Heart left ventricle (tissue), 16 donors: ENCODE measurements around the gene RAB36. TPM values are rescaled to one million over a fixed set of nuclear protein-coding genes. Genes with fewer than 3 reads are reported as not detected.

Experiments used
- ATAC-seq, 4 donors: fragments of 200-7000 bp; cut with Tn5 transposase; one replicate each; pipeline ENCODE4 v1.9.1; 2020 to 2022; ENCODE audit warnings: moderate library complexity in 4 of 4, mild to moderate bottlenecking in 3 of 4, moderate number of reproducible peaks in 1 of 4
- DNase-seq, 5 donors: peaks; one replicate each; pipeline ENCODE4 v3.0.0-alpha.2; 2020
- H3K27ac ChIP-seq, 12 donors: fragments of 200-600 bp; sonication (generic) in 4 of 12; one replicate each; pipeline versions ENCODE4 v1.5.0 to v1.8.0; 2016 to 2022; ENCODE audit warnings: mild to moderate bottlenecking in 2 of 12
- H3K27me3 ChIP-seq, 9 donors: fragments of 200-600 bp; sonication (generic) in 2 of 9; one replicate each; pipeline versions ENCODE4 v1.5.1 to v1.8.0; 2016 to 2022; ENCODE audit warnings: mild to moderate bottlenecking in 3 of 9
- H3K36me3 ChIP-seq, 9 donors: fragments of 200-600 bp; sonication (generic) in 2 of 9; one replicate each; pipeline versions ENCODE4 v1.5.0 to v1.8.0; 2018 to 2022; ENCODE audit warnings: mild to moderate bottlenecking in 2 of 9
- H3K4me1 ChIP-seq, 12 donors: fragments of 200-600 bp; sonication (generic) in 4 of 12; one replicate each; pipeline versions ENCODE4 v1.5.0 to v1.8.0; 2016 to 2022; ENCODE audit warnings: mild to moderate bottlenecking in 3 of 12
- H3K4me3 ChIP-seq, 12 donors: fragments of 200-600 bp; sonication (generic) in 4 of 12; one replicate each; pipeline versions ENCODE4 v1.5.0 to v1.8.0; 2017 to 2022; ENCODE audit warnings: mild to moderate bottlenecking in 9 of 12, moderate library complexity in 4 of 12
- H3K9me3 ChIP-seq, 12 donors: fragments of 200-600 bp; sonication (generic) in 4 of 12; one replicate each; pipeline versions ENCODE4 v1.5.0 to v1.8.0; 2016 to 2022; ENCODE audit warnings: mild to moderate bottlenecking in 1 of 12
- POLR2A ChIP-seq, 2 donors: fragments of 450-650 bp; IDR thresholded peaks; one replicate each; pipeline ENCODE4 v1.6.1; 2017; ENCODE audit warnings: antibody characterized with exemption in 2 of 2, mild to moderate bottlenecking in 2 of 2, moderate library complexity in 2 of 2
- WGBS, 4 donors: extraction: QIAGEN DNeasy Blood & Tissue Kit in 2 of 4; methylation state at CpG; one replicate each; pipeline versions ENCODE4 v1.1.5 to v1.1.7; 2013 to 2018; 5-methylcytosine and 5-hydroxymethylcytosine counted together
- intact Hi-C, 10 donors: fragments of 100-400 bp; cut with DNase I; formaldehyde crosslinking; loops; one replicate each; pipeline versions ENCODE4 v1.11.1 to v1.14.2; 2022
- polyA plus RNA-seq, 2 donors: library from polyadenylated mRNA; stranded (reverse); fragments of 200-250 nt; gene quantifications; one replicate each; pipeline ENCODE4 v1.2.3, GENCODE V29; 2013
- total RNA-seq, 9 donors: library from RNA; depleted of rRNA in 2 of 9; stranded (reverse); fragments of >200 nt in 2 of 9; fragmentation: NEBNext Ultra II Directional in 3 of 9; extraction: Animal tissue kit (Norgen Biotek cat#: 25700) in 3 of 9; gene quantifications; one replicate each; pipeline versions ENCODE4 v1.1.0 to v1.2.4, GENCODE V29; 2016 to 2023
- TF ChIP-seq, protein P1 (sequence below), 12 donors: fragments of 200-600 bp; sonication (generic) in 4 of 12; IDR thresholded peaks; one replicate each; pipeline versions ENCODE4 v1.5.0 to v1.8.0; 2018 to 2022; ENCODE audit warnings: antibody characterized with exemption in 12 of 12, mild to moderate bottlenecking in 5 of 12
- donor health status: ischemic (EF 13 %, LVEDD 7.1; RV severe dilation, severe dysfunction).
- donor health status: healthy with polysubstance abuse.
- donor health status: DM: no; HTN: yes; CAD: no.
- donor health status: DM: no; HTN: no; CAD: no.
- donor health status: ischemic (EF 25% LVEDD 6.9; RV normal size, moderate dysfunction).
- donor health status: ischemic (EF 25% LVEDD 5.7; RV mildly dilated, moderate dysfunction).
- donor health status: healthy.
- donor health status: DM: yes; HTN: yes; CAD: no.
- donor health status: ischemic (EF 35%, LVEDD 5.7; RV mildly dilated, moderate dysfunction).
- donor health status: nonischemic (EF 11% LVEDD 7.7; RV severe dilation, severe dysfunction).
- donor health status: DM: yes; HTN: yes; CAD: no.
- donor health status: PGD.
- donor health status: ischemic (EF 29% LVEDD 5.4; RV normal size, mild dysfunction).
- donor health status: nonischemic (EF 23%, LVEDD 6.1; RV moderate dilation, normal function).

RAB36 gene
- total and polyA plus RNA-seq, 11 donors: 0.11 to 3.2 (median 0.54) TPM

DNA sequence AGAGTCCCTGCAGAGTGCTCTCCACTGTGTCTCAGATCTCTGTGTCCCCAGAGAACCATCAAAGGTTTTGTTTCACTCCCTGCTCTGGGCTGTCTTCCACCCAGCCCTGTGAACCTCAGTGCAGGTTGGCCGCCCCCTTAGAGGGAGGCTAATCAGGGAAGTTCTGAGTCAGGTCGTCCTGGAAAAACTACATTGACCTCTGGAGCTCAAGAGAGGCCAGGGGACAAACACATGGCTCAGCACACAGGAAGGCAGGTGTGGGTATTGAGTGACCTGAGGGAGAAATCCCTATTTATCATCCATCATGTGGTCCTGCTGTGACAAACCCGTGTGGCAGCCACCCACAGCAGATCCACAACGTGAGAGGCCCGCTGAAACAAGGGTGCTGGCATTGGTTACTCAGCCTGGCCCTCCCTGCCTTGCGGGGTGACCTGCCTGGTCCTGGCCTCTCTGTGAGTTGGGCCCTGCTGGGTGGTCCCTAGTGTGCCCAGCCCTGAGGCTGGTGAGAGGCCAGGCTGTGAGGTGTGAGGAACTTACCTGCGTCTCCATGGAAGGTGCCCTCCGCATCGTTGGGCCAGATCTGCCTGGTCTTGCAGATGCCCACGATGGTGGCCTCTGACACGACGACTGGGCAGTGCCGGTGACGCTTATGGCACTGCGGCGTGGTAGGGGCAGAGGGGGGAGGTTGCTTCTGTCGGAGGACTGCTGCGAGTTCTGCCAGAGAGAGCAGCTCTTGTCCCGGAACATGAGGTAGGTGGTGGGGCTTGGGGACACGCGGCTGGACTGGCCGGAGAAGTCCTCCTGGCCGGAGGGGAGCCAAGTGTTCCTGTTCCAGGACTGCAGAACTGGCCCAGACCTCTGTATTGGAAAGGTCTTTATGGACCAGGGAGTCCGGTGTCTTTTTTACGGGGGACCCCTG, 34.4 kb downstream of the RAB36 start:
- ATAC-seq (peak; percentile 12 to 43 (median 25)), DNase-seq (peak in 3 of 5 donors; percentile 43 to 59 (median 53))
- no peak for TF ChIP-seq POLR2A (IDR thresholded peaks at IDR 0.05)
- TF ChIP-seq, protein P1, sequence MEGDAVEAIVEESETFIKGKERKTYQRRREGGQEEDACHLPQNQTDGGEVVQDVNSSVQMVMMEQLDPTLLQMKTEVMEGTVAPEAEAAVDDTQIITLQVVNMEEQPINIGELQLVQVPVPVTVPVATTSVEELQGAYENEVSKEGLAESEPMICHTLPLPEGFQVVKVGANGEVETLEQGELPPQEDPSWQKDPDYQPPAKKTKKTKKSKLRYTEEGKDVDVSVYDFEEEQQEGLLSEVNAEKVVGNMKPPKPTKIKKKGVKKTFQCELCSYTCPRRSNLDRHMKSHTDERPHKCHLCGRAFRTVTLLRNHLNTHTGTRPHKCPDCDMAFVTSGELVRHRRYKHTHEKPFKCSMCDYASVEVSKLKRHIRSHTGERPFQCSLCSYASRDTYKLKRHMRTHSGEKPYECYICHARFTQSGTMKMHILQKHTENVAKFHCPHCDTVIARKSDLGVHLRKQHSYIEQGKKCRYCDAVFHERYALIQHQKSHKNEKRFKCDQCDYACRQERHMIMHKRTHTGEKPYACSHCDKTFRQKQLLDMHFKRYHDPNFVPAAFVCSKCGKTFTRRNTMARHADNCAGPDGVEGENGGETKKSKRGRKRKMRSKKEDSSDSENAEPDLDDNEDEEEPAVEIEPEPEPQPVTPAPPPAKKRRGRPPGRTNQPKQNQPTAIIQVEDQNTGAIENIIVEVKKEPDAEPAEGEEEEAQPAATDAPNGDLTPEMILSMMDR (IDR thresholded peaks at IDR 0.05): no peak
- intact Hi-C loops: loop anchor here in 9 of 10 donors (1.0 to 10.0 kb wide), 11 partner anchors 38 to 208 kb away; no protein-coding TSS in a partner anchor
- WGBS, 4 donors: 39 to 53% (median 45%) methylated on average over 17 to 25 of the region's 25 CpGs
- Histone ChIP-seq H3K27me3 (no peaks in the 10 kb centered on the region), H3K4me3 (peak overlapping the region; percentile 26 to 90 (median 71)), H3K9me3 (peaks cover 0 to 14% (median 0%) of the 10 kb centered on the region in 12 donors), H3K4me1 (peaks cover 11 to 55% (median 47%) of the 10 kb centered on the region in 12 donors), H3K36me3 (no peaks in the 10 kb centered on the region), H3K27ac (peak overlapping the region in 11 of 12 donors; percentile 16 to 85 (median 64))

DNA sequence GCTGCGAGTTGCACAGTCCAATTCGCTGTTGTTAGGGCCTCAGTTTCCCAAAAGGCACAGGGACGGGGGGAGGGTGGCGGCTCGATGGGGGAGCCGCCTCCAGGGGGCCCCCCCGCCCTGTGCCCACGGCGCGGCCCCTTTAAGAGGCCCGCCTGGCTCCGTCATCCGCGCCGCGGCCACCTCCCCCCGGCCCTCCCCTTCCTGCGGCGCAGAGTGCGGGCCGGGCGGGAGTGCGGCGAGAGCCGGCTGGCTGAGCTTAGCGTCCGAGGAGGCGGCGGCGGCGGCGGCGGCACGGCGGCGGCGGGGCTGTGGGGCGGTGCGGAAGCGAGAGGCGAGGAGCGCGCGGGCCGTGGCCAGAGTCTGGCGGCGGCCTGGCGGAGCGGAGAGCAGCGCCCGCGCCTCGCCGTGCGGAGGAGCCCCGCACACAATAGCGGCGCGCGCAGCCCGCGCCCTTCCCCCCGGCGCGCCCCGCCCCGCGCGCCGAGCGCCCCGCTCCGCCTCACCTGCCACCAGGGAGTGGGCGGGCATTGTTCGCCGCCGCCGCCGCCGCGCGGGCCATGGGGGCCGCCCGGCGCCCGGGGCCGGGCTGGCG, 35.1 kb downstream of the RAB36 start, which contains the start of gene BCR:
TSS of gene BCR (plus strand) at position 209 of the 592 bp plus-strand sequence. CDS start 452 bp downstream, outside the sequence.
- peaks cover 11 to 63% (median 47%) of the 10 kb centered on the region in 12 donors for H3K4me1 ChIP-seq
- intact Hi-C loops: loop anchor here in 9 of 10 donors (2.0 to 5.0 kb wide), 6 partner anchors 37 to 57 kb away; no protein-coding TSS in a partner anchor
- peaks cover 0 to 14% (median 0%) of the 10 kb centered on the region in 12 donors for H3K9me3 ChIP-seq
- H3K27me3 ChIP-seq: no peaks in the 10 kb centered on the region
- peak within 1 kb of the TSS; percentile 41 to 90 (median 71) for H3K4me3 ChIP-seq
- DNase-seq (peak; percentile 76 to 88 (median 81)), ATAC-seq (peak; percentile 69 to 94 (median 89))
- peak within 1 kb of the TSS in 11 of 12 donors; percentile 34 to 85 (median 64) for H3K27ac ChIP-seq
- peak in 1 of 2 donors; percentile 62 for TF ChIP-seq POLR2A (IDR thresholded peaks at IDR 0.05)
- TF ChIP-seq, protein P1 (IDR thresholded peaks at IDR 0.05): peak in 4 of 12 donors; percentile 8 to 31 (median 10)
- 0 to 1% (median 1%) methylated on average over 18 to 88 of the region's 88 CpGs; no CpG with 5 or more reads in 1 of the 4 donors for WGBS, 4 donors
- no peaks in the 10 kb centered on the region for H3K36me3 ChIP-seq

DNA sequence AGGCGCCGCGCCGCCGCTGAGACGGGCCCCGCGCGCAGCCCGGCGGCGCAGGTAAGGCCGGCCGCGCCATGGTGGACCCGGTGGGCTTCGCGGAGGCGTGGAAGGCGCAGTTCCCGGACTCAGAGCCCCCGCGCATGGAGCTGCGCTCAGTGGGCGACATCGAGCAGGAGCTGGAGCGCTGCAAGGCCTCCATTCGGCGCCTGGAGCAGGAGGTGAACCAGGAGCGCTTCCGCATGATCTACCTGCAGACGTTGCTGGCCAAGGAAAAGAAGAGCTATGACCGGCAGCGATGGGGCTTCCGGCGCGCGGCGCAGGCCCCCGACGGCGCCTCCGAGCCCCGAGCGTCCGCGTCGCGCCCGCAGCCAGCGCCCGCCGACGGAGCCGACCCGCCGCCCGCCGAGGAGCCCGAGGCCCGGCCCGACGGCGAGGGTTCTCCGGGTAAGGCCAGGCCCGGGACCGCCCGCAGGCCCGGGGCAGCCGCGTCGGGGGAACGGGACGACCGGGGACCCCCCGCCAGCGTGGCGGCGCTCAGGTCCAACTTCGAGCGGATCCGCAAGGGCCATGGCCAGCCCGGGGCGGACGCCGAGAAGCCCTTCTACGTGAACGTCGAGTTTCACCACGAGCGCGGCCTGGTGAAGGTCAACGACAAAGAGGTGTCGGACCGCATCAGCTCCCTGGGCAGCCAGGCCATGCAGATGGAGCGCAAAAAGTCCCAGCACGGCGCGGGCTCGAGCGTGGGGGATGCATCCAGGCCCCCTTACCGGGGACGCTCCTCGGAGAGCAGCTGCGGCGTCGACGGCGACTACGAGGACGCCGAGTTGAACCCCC, 35.8 kb downstream of the RAB36 start:
- intact Hi-C loops: loop anchor here in 9 of 10 donors (2.0 to 5.0 kb wide), 6 partner anchors 36 to 56 kb away; no protein-coding TSS in a partner anchor
- ATAC-seq (no peak), DNase-seq (peak in 2 of 5 donors; percentile 29 to 70)
- Histone ChIP-seq H3K4me1 (peaks cover 11 to 64% (median 47%) of the 10 kb centered on the region in 12 donors), H3K4me3 (peak overlapping the region; percentile 41 to 90 (median 71)), H3K36me3 (no peaks in the 10 kb centered on the region), H3K27me3 (no peaks in the 10 kb centered on the region), H3K27ac (peak overlapping the region in 7 of 12 donors; percentile 15 to 84 (median 49)), H3K9me3 (peaks cover 0 to 8% (median 0%) of the 10 kb centered on the region in 12 donors)
- TF ChIP-seq, protein P1 (IDR thresholded peaks at IDR 0.05): no peak
- no peak for TF ChIP-seq POLR2A (IDR thresholded peaks at IDR 0.05)
- 13 to 54% (median 25%) methylated on average over 29 to 112 of the region's 112 CpGs for WGBS, 4 donors
